Subcutaneous adipose tissue (tissue), 4 donors: ENCODE data around the gene STK4. TPM values are rescaled to one million over a fixed set of nuclear protein-coding genes. Genes with fewer than 3 reads are reported as not detected.

Experiments
- CTCF ChIP-seq: fragments of 450-650 bp; IDR thresholded peaks from one replicate; pipeline ENCODE4 v1.5.1; 2016; ENCODE audit warnings: low read depth, mild to moderate bottlenecking, control low read depth, antibody characterized with exemption, moderate library complexity
- total RNA-seq, 4 donors: library from RNA; depleted of rRNA; stranded (reverse); fragments of >200 nt; gene quantifications; one replicate each; pipeline ENCODE4 v1.1.0, GENCODE V29; 2016

STK4 gene
- total RNA-seq, 4 donors from 2014 or later = 25.2 to 71.4 (median 40.1) TPM

- no peak for TF ChIP-seq CTCF
Observed at GRCh38 chr20:44952731-44953130, 13.6 kb upstream of the STK4 start.

GRCh38 chr20:44954211-44954610, 12.1 kb upstream of the STK4 start:
- no peak for TF ChIP-seq CTCF

DNA sequence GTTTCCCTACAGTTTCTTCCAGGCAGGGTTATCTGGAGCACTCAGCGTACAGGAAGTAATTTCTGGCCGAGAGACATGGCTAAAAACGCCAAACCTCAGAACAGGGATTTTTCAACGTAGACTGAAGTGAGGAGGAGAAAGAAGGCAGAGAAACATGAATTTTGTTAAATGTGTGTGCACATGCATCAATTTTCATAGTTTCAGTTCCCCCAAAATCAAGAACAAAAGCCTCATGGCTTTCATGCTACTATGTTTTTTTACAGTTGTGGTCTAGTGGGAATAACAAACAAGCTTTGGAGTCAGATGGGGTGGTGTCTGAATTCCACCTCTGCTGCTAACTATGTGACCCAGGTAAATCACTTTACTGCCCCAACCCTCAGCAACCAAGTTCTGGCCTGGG, 11.0 kb upstream of the STK4 start:
- TF ChIP-seq CTCF = no peak

- TF ChIP-seq CTCF = no peak
Observed at GRCh38 chr20:44956410-44956809, 9.9 kb upstream of the STK4 start.

DNA sequence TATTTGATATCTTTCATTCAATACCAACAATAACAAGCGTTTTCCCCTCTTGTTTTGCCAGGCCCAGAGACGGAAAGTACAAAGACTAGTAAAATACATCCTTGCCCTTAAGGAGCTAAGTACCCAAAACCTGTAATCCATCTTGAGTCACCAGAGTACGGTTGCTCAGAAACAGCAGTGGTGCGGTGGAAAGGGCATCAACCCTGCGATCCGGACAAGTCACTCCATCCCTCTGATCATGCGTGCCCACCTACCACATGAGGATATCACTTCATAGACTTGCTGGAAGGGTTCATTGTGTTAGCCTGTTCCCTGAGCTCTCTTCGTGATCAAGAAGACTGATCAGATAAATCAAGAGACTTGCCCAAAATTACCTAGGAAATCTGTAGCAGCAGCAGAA, 8.0 kb upstream of the STK4 start:
- no peak for TF ChIP-seq CTCF

DNA sequence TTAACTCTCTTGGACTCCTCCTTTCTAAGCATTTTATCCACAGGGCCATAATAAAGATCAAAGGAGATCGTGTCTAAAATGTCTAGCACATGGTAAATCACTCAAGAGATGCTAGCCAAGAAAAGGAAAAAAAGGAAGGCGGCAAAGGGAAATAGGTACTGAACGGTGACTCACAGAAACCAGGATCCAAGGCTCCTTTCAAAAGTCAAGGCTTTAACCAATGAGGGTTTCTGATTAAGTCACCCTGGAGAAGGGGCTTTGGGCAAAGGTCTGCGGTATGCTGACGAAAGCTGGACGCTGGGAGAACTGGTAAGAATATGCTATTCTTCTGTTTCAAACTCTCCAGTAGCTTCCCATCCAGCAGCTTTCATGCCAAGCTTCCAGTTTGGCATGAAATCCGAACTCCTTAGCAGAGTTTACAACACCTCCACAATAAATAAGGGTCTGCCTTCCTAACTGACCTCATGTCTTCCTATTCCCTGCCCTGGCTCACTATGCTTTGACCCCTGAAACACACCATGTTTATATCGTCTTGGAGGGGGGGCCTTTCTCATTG, 7.2 kb upstream of the STK4 start:
- no peak for TF ChIP-seq CTCF

DNA sequence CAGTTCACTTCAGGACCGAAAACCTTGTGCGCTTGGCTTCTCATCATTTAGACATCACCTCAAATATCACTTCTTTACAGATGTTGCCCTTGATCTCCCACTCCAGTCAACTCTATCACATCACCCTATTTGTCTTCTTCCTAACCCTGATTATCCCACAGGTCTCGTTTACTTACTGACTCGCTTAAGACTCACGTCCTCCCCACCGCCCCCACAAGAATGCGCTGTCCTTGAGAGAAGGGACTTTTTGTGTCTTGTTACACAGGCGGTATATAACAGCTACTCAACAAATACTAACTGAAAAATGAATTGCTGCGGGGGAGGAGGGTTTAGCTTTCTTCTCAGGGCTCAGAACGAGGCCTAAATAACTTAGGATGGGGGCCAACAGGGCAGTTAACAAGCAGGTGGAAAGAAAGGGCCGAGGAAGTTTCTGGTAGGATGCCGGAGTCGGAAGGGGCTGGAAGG, 6.6 kb upstream of the STK4 start:
- no peak for TF ChIP-seq CTCF
